Liver (tissue), 9 donors: Measurements from ENCODE around the gene ZCCHC14. TPM values are rescaled to one million over a fixed set of nuclear protein-coding genes. Genes with fewer than 3 reads are reported as not detected.

Experiments
- DNase-seq: peaks from one replicate; pipeline ENCODE4 v3.0.0-alpha.2; 2017; ENCODE audit warnings: low spot score
- H3K27ac ChIP-seq, 2 donors: one replicate each; pipeline ENCODE4 v1.7.0; 2013; ENCODE audit warnings: inconsistent platforms in 2 of 2, low read length in 2 of 2, control low read depth in 1 of 2, low read depth in 1 of 2, mild to moderate bottlenecking in 1 of 2
- H3K27me3 ChIP-seq, 4 donors: one replicate each; pipeline versions ENCODE4 v1.6.1 to v1.7.0; 2013; ENCODE audit warnings: low read length in 3 of 4, inconsistent platforms in 1 of 4, mild to moderate bottlenecking in 1 of 4, moderate library complexity in 1 of 4; ENCODE audit not compliant: control insufficient read depth in 4 of 4, insufficient read depth in 4 of 4
- H3K36me3 ChIP-seq, 4 donors: one replicate each; pipeline versions ENCODE4 v1.6.1 to v1.7.0; 2013; ENCODE audit warnings: low read length in 3 of 4, mild to moderate bottlenecking in 3 of 4, low read depth in 1 of 4, moderate library complexity in 1 of 4; ENCODE audit not compliant: control insufficient read depth in 4 of 4, insufficient read depth in 3 of 4
- H3K4me1 ChIP-seq, 4 donors: one replicate each; pipeline versions ENCODE4 v1.6.1 to v1.7.0; 2013; ENCODE audit warnings: low read length in 3 of 4, mild to moderate bottlenecking in 3 of 4, moderate library complexity in 1 of 4; ENCODE audit not compliant: control insufficient read depth in 4 of 4, insufficient read depth in 4 of 4
- H3K4me3 ChIP-seq, 3 donors: one replicate each; pipeline versions ENCODE4 v1.6.1 to v1.7.0; 2013; ENCODE audit warnings: low read length in 3 of 3, control low read depth in 1 of 3, low read depth in 1 of 3, mild to moderate bottlenecking in 1 of 3
- H3K9ac ChIP-seq, 2 donors: one replicate each; pipeline ENCODE4 v1.7.0; 2013; ENCODE audit warnings: low read length in 2 of 2, mild to moderate bottlenecking in 2 of 2, moderate library complexity in 2 of 2, control low read depth in 1 of 2, low read depth in 1 of 2
- H3K9me3 ChIP-seq, 4 donors: one replicate each; pipeline versions ENCODE4 v1.6.1 to v1.7.0; 2013; ENCODE audit warnings: low read length in 3 of 4; ENCODE audit not compliant: control insufficient read depth in 4 of 4
- FOXA1 ChIP-seq: IDR thresholded peaks from 2 replicates; pipeline ENCODE4 v1.6.1; 2016; ENCODE audit warnings: antibody characterized with exemption
- FOXA2 ChIP-seq: IDR thresholded peaks from 2 replicates; pipeline ENCODE4 v1.6.1; 2016; ENCODE audit warnings: antibody characterized with exemption
- JUND ChIP-seq, 2 donors: IDR thresholded peaks; 2 replicates each; pipeline ENCODE4 v1.6.1; 2016; ENCODE audit warnings: antibody characterized with exemption in 2 of 2
- NR2F2 ChIP-seq: IDR thresholded peaks from 2 replicates; pipeline ENCODE4 v1.6.1; 2016; ENCODE audit warnings: antibody characterized with exemption
- RAD21 ChIP-seq, 2 donors: IDR thresholded peaks; 2 replicates each; pipeline ENCODE4 v1.6.1; 2016; ENCODE audit warnings: antibody characterized with exemption in 2 of 2, mild to moderate bottlenecking in 2 of 2
- TAF1 ChIP-seq: conservative IDR thresholded peaks from 2 replicates; pipeline ENCODE4 v1.6.1; 2016; ENCODE audit warnings: antibody characterized with exemption, mild to moderate bottlenecking
- WGBS: extraction: QIAGEN DNeasy Blood & Tissue Kit; methylation state at CpG from one replicate; pipeline ENCODE4 v1.1.7; 2013; 5-methylcytosine and 5-hydroxymethylcytosine counted together
- polyA plus RNA-seq, 2 donors: library from polyadenylated mRNA; stranded (reverse) in 1 of 2; unstranded in 1 of 2; fragments of 200-250 nt in 1 of 2; fragments of >200 nt in 1 of 2; fragmentation: Nextera tagmentation in 1 of 2; extraction: Ambion mirVana in 1 of 2; gene quantifications; one replicate each; pipeline versions ENCODE4 v1.2.1 to v1.2.3, GENCODE V29; 2013 to 2015
- total RNA-seq, 2 donors: library from RNA; depleted of rRNA; stranded (reverse); fragments of >200 nt; gene quantifications; one replicate each; pipeline ENCODE4 v1.2.3, GENCODE V29; 2014
- TF ChIP-seq, protein P1 (sequence below): IDR thresholded peaks from 2 replicates; pipeline ENCODE4 v1.6.1; 2016; ENCODE audit warnings: antibody characterized with exemption
- TF ChIP-seq, protein P2 (sequence below): IDR thresholded peaks from 2 replicates; pipeline ENCODE4 v1.6.1; 2016; ENCODE audit warnings: antibody characterized with exemption, mild to moderate bottlenecking
- donor health status: healthy.
- donor health status: healthy.
- donor health status: healthy.
- donor health status: healthy.
- donor health status: healthy.

Gene ZCCHC14
- total and polyA plus RNA-seq, 4 donors = 6.3 to 21.7 (median 8.0) TPM

GRCh38 chr16:87437911-87438610 lies 54.8 kb downstream of the ZCCHC14 start:
- TF ChIP-seq TAF1 = no peak
- TF ChIP-seq RAD21 (IDR thresholded peaks at IDR 0.05) = no peak
- no peak for TF ChIP-seq NR2F2
- Histone ChIP-seq H3K4me1 (peaks cover 0 to 10% (median 4%) of the 10 kb centered on the region in 4 donors), H3K27me3 (no peaks in the 10 kb centered on the region), H3K4me3 (no peak overlapping the region), H3K9me3 (no peaks in the 10 kb centered on the region), H3K27ac (no peak overlapping the region), H3K36me3 (peaks cover 0 to 3% (median under 1%) of the 10 kb centered on the region in 4 donors), H3K9ac (no peak overlapping the region)
- 89% methylated on average over 17 of the region's 17 CpGs for WGBS
- no peak for DNase-seq

- Histone ChIP-seq H3K9ac (no peak overlapping the region), H3K27me3 (no peaks in the 10 kb centered on the region), H3K36me3 (peaks cover 2 to 4% (median 3%) of the 10 kb centered on the region in 4 donors), H3K4me1 (peaks cover 0 to 10% (median 4%) of the 10 kb centered on the region in 4 donors), H3K4me3 (no peak overlapping the region), H3K27ac (no peak overlapping the region), H3K9me3 (no peaks in the 10 kb centered on the region)
- TF ChIP-seq FOXA2 (no peak), JUND (IDR thresholded peaks at IDR 0.05) (no peak)
- TF ChIP-seq, protein P1, sequence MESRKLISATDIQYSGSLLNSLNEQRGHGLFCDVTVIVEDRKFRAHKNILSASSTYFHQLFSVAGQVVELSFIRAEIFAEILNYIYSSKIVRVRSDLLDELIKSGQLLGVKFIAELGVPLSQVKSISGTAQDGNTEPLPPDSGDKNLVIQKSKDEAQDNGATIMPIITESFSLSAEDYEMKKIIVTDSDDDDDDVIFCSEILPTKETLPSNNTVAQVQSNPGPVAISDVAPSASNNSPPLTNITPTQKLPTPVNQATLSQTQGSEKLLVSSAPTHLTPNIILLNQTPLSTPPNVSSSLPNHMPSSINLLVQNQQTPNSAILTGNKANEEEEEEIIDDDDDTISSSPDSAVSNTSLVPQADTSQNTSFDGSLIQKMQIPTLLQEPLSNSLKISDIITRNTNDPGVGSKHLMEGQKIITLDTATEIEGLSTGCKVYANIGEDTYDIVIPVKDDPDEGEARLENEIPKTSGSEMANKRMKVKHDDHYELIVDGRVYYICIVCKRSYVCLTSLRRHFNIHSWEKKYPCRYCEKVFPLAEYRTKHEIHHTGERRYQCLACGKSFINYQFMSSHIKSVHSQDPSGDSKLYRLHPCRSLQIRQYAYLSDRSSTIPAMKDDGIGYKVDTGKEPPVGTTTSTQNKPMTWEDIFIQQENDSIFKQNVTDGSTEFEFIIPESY = no peak
- WGBS = 96% methylated on average over 14 of the region's 14 CpGs
- no peak for DNase-seq
Measured at GRCh38 chr16:87437327-87437726, 55.5 kb downstream of the ZCCHC14 start.

- H3K27me3 ChIP-seq = no peaks in the 10 kb centered on the region
- H3K9me3 ChIP-seq = no peaks in the 10 kb centered on the region
- peak overlapping the region; percentile 60 to 73 for H3K27ac ChIP-seq
- H3K9ac ChIP-seq = no peak overlapping the region
- no peak for DNase-seq
- peaks cover 0 to 10% (median 4%) of the 10 kb centered on the region in 4 donors for H3K4me1 ChIP-seq
- TF ChIP-seq TAF1 = no peak
- TF ChIP-seq, protein P2, sequence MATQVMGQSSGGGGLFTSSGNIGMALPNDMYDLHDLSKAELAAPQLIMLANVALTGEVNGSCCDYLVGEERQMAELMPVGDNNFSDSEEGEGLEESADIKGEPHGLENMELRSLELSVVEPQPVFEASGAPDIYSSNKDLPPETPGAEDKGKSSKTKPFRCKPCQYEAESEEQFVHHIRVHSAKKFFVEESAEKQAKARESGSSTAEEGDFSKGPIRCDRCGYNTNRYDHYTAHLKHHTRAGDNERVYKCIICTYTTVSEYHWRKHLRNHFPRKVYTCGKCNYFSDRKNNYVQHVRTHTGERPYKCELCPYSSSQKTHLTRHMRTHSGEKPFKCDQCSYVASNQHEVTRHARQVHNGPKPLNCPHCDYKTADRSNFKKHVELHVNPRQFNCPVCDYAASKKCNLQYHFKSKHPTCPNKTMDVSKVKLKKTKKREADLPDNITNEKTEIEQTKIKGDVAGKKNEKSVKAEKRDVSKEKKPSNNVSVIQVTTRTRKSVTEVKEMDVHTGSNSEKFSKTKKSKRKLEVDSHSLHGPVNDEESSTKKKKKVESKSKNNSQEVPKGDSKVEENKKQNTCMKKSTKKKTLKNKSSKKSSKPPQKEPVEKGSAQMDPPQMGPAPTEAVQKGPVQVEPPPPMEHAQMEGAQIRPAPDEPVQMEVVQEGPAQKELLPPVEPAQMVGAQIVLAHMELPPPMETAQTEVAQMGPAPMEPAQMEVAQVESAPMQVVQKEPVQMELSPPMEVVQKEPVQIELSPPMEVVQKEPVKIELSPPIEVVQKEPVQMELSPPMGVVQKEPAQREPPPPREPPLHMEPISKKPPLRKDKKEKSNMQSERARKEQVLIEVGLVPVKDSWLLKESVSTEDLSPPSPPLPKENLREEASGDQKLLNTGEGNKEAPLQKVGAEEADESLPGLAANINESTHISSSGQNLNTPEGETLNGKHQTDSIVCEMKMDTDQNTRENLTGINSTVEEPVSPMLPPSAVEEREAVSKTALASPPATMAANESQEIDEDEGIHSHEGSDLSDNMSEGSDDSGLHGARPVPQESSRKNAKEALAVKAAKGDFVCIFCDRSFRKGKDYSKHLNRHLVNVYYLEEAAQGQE = no peak
- TF ChIP-seq FOXA1 = no peak
- no peak for TF ChIP-seq JUND (IDR thresholded peaks at IDR 0.05)
- H3K36me3 ChIP-seq = peaks cover 4 to 11% (median 7%) of the 10 kb centered on the region in 4 donors
- WGBS = 77% methylated on average over 29 of the region's 29 CpGs
- H3K4me3 ChIP-seq = no peak overlapping the region
Measured at GRCh38 chr16:87436225-87437172, 56.3 kb downstream of the ZCCHC14 start.
